GM21717 (cell line): Measurements from ENCODE around the gene PPP2R5D.
A peak's percentile ranks its signal among the peaks of the same experiment; 100 is the strongest.
"Not testable (repeated sequence)": the region's sequence is repeated elsewhere in the genome, so short reads cannot be mapped to it uniquely, and the experiment has no call there.

Experiments used
- ATAC-seq: cut with Tn5 transposase; IDR thresholded peaks from one replicate; pipeline ENCODE4 v1.9.1; 2021; ENCODE audit warnings: mild to moderate bottlenecking, moderate library complexity; ENCODE audit not compliant: unreplicated experiment

PPP2R5D gene

GRCh38 chr6:42988486-42989020 is 4.2 kb downstream of the PPP2R5D start:
- no peak for ATAC-seq

GRCh38 chr6:42989923-42990322 is 5.6 kb downstream of the PPP2R5D start:
- no peak for ATAC-seq

GRCh38 chr6:42993445-42993844 is 9.1 kb downstream of the PPP2R5D start:
- no peak for ATAC-seq

- no peak for ATAC-seq
Measured at GRCh38 chr6:42996513-42996912, 12.1 kb downstream of the PPP2R5D start.

- not testable (repeated sequence) for ATAC-seq
Measured at GRCh38 chr6:42998205-42998604, 13.8 kb downstream of the PPP2R5D start.

- ATAC-seq = no peak
Measured at GRCh38 chr6:43001843-43002242, 17.5 kb downstream of the PPP2R5D start.

GRCh38 chr6:43005844-43006243 is 21.5 kb downstream of the PPP2R5D start:
- ATAC-seq = no peak

- ATAC-seq = no peak
Measured at GRCh38 chr6:43006251-43006650, 21.9 kb downstream of the PPP2R5D start.

- no peak for ATAC-seq
Measured at GRCh38 chr6:43007126-43007525, 22.8 kb downstream of the PPP2R5D start.

GRCh38 chr6:43009124-43009523 is 24.8 kb downstream of the PPP2R5D start:
- no peak for ATAC-seq

- no peak for ATAC-seq
Measured at GRCh38 chr6:43011207-43011606, 26.8 kb downstream of the PPP2R5D start.

GRCh38 chr6:43012364-43012763 is 28.0 kb downstream of the PPP2R5D start:
- ATAC-seq = no peak

GRCh38 chr6:43013097-43013842 is 28.9 kb downstream of the PPP2R5D start:
- ATAC-seq = peak; percentile 4

GRCh38 chr6:43013843-43014433 is 29.6 kb downstream of the PPP2R5D start, which contains the start of the genes KLHDC3 and MEA1:
Gene KLHDC3 (plus strand): TSS chr6:43014249. CDS start chr6:43017193, 2,944 bp downstream.
Gene MEA1 (minus strand): TSS chr6:43013946. CDS start chr6:43013813, 133 bp downstream.
- peak; percentile 82 for ATAC-seq

- ATAC-seq = no peak
Measured at GRCh38 chr6:43014434-43014909, 30.1 kb downstream of the PPP2R5D start.

GRCh38 chr6:43016176-43016942 is 32.0 kb downstream of the PPP2R5D start:
- ATAC-seq = no peak

- no peak for ATAC-seq
Measured at GRCh38 chr6:43016943-43017334, 32.6 kb downstream of the PPP2R5D start.

GRCh38 chr6:43019152-43019551 is 34.8 kb downstream of the PPP2R5D start:
- ATAC-seq = no peak

- no peak for ATAC-seq
Measured at GRCh38 chr6:43020052-43020705, 35.8 kb downstream of the PPP2R5D start.

- no peak for ATAC-seq
Measured at GRCh38 chr6:43020847-43021246, 36.5 kb downstream of the PPP2R5D start.
